ENCODE measurements around the gene PSMD12.
A peak's percentile ranks its signal among the peaks of the same experiment; 100 is the strongest.

Gene PSMD12

DNA sequence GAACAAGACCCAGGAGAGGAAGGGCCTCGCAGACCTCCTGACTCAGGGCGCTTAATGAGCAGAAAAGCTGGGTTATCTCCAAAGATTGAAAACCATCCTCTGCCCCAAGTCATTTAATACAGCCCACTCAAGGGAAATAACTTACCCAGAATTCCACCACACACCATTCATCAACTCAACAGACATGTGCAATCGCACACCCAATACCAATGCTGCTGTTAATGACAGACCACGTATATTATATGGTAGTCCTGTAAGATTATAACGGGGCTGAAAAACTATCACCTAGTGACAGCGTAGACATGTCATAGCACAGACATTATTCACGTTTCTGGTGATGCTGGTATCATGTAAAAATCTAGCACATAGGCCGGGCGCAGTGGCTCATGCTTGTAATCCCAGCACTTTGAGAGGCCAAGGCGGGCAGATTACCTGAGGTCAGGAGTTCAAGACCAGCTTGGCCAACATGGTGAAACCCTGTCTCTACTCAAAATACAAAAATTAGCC is 68.9 kb downstream of the PSMD12 start:
- DNase-seq, result no peak

DNA sequence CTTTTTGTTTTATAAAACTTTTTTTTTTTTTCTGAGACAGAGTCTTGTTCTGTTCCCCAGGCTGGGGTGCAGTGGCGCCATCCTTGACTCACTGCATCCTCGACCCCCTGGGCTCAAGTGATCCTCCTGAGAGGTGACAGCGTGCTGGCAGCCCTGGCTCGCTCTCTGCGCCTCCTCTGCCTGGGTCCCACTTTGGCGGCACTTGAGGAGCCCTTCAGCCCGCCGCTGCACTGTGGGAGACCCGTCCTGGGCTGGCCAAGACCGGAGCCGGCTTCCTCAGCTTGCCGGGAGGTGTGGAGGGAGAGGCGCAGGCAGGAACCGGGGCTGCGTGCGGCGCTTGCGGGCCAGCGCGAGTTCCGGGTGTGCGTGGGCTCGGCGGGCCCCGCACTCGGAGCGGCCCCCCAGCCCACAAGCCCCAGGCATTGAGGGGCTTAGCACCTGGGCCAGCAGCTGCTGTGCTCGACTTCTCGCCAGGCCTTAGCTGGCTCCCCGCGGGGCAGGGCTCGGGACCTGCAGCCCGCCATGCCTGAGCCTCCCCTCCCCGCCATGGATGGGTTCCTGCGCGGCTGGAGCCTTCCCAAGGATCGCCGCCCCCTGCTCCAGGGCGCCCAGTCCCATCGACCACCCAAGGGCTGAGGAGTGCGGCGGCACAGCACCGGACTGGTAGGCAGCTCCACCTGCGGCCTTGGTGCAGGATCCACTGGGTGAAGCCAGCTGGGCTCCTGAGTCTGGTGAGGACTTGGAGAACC is 71.8 kb downstream of the PSMD12 start:
- no peak for DNase-seq

DNA sequence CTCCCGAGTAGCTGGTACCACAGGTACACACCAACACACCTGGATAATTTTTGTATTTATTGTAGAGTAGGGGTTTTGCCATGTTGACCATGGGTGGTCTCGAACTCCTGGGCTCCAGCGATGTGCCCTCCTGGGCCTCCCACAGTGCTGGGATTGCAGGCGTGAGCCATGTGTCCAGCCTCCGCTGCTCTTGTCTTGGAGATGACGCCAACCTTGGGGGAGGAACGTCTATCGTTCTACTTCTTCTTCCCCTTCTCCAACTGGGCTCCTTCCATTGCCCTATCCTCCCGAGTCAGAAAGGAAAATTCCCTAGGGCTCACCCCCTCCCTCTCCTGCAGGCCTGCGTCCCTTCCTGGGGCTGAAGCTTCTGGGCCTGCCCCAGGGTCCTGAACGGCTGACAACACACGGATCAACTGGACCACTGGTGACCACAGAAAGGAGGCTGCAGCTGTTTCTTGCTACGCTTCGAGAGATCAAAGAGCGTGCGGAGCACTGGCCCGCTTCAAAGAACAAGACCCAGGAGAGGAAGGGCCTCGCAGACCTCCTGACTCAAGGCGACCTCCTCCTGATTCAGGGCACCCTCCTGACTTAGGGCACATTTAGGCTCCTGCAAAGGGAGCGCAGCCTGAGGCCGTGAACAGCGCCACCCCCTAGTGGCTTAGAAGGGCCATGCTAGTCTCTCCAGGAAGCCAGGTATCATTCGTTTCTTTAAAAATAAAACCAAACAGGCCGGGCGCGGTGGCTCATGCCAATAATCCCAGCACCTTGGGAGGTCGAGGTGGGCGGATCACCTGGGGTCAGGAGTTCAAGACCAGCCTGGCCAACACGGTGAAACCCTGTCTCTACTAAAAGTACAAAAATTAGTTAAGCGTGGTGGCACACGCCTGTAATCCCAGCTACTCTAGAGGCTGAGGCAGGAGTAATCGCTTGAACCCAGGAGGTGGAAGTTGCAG is 72.8 kb downstream of the PSMD12 start:
- peak; percentile 48 for DNase-seq

DNA sequence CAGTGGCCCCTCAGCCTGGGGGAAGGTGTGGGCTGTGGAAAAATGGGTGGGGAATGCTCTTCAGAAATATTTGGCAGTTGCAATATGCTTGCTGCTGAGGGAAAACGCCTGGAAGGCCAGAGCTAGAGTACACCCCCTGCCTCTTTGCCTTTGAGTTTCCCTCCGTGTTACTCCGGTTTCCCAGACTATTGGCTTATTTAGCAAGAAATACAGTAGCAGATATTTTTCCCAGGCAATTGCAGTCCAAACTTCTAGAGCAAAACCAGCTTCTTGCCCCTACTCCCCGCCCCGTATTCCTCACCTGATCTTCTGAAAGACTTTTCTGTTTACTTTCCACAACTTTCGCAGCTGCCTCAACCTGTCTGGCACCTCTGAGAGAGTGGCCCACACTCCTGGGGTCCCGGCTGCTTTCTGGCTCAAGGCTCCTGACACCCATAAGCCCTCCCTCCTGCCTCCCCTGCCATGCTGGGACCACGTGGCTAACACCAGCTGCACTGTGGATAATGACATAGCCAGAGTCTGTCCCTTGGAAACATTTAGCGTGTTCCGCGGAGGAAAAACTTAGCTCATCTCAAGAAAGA is 75.6 kb downstream of the PSMD12 start:
- DNase-seq, result no peak

DNA sequence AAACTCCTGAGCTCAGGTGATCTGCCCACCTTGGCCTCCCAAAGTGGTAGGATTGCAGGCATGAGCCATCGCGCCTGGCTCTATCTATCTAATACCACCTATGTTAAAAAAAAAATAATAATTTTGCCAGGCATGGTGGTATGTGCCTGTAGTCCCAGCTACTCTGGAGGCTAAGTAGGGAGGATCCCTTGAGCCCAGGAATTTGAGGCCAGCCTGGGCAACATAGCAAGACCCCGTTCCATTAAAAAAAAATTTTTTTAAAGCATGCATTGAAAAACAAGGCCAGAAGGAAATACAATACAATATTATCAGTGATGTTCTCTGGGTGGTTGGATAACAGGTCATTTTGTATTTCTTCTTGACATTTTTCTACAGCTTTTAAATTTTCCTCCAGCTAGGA is 76.1 kb downstream of the PSMD12 start:
- no peak for DNase-seq

DNA sequence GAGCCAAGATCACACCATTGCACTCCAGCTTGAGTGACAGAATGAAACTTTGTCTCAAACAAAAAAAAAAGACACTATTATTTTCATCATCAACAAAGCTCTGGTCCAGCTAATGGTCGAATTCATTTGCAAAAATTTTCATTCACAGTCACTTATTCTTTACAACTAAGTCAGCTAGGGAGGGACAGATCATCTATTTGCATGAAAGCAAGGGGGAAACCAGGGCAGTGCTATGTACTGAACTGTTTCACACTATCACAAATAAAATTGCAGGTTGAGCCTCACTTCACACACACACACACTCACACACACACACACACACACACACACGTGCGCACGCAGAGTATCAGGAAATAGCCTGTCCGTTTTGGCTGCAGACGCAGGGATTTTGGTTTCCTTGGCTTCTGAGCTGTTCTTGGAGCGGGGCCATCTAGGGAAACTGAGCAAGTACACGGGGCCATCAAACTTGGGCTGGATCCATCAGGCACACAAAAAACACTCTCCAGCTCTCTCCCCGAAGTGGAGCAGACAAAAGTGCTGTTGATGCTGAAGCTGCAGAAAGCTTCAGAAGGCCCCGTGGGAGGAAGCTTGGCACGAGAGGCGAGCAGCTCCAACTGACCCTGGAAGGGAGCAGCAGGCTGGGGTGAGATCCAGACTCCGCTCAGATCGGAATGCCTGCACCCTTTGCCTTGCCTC is 77.0 kb downstream of the PSMD12 start:
- DNase-seq, result no peak

Measured in activated T-cell treated with anti-CD3 and anti-CD28 coated beads for 4 hours (primary cell).